GM12865 (cell line): Measurements from ENCODE around the gene MBD2.

Source experiments
- DNase-seq: peaks from one replicate; pipeline ENCODE4 v3.0.0; 2010; ENCODE audit warnings: low read depth
- H3K4me3 ChIP-seq: 2 replicates; pipeline ENCODE4 v1.5.1; 2011; ENCODE audit warnings: mild to moderate bottlenecking, low read depth, low read length, control low read depth
- CTCF ChIP-seq: IDR thresholded peaks from 2 replicates; pipeline ENCODE4 v1.5.1; 2011; ENCODE audit warnings: low read length, control low read depth, low read depth, inconsistent platforms; ENCODE audit not compliant: insufficient read depth; ENCODE audit errors: missing control alignments

MBD2 gene

DNA sequence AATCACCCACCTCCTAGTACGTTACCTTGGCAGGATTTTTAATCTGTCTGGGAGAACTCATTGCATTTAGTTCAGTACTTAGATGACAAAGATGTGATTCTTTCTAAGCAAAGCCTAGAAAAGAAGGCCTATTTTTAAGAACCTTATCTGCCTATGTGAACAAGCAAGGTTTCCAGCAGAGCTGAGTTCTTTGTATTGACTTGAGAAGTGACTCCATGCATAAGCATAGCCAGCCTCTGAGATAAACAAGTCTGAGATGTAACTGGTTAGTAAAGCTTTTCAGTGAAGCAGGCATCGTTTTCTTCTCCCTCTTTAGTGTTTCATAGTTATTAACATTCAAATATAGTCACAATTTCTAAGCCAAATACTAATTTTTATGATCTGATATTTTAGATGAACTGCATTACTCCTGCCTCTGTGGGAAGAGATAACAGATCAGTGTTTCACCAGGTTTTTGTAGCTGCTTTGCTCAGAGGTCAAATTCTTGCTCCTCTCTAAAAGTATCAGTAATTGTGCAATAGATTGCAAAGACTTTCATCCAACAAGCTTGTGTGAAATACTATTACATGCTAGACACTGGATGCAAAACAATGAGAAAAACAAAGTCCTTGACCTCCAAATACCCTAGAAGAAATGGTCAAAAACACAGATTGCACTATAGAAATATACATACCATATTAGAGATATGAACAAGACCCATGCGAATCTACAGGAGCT is 107.8 kb downstream of the MBD2 start:
- no peak overlapping the region for H3K4me3 ChIP-seq
- no peak for TF ChIP-seq CTCF
- no peak for DNase-seq

GRCh38 chr18:54112356-54112755 is 112.1 kb downstream of the MBD2 start:
- TF ChIP-seq CTCF: no peak
- no peak overlapping the region for H3K4me3 ChIP-seq
- DNase-seq: no peak

GRCh38 chr18:54109131-54109683 is 115.3 kb downstream of the MBD2 start:
- TF ChIP-seq CTCF: no peak
- no peak for DNase-seq
- no peak overlapping the region for H3K4me3 ChIP-seq

GRCh38 chr18:54102123-54102522 is 122.3 kb downstream of the MBD2 start:
- no peak overlapping the region for H3K4me3 ChIP-seq
- DNase-seq: no peak
- TF ChIP-seq CTCF: no peak
